ENCODE results near the gene ABCB10. TPM values are rescaled to one million over a fixed set of nuclear protein-coding genes. Genes with fewer than 3 reads are reported as not detected.

The ABCB10 gene
- total and polyA plus RNA-seq, 4 donors = 6.2 to 190 (median 11.5) TPM

- no peak for DNase-seq (ENCODE audit: low spot score)
- TF ChIP-seq EGR1 (IDR thresholded peaks at IDR 0.05; ENCODE audit: low read depth in 2 of 2) (no peak), FOXA1 (IDR thresholded peaks at IDR 0.05) (no peak), ATF3 (IDR thresholded peaks at IDR 0.05) (no peak), HNF4A (conservative IDR thresholded peaks at IDR 0.05) (no peak), RAD21 (IDR thresholded peaks at IDR 0.05) (no peak), HNF4G (IDR thresholded peaks at IDR 0.05) (no peak), REST (IDR thresholded peaks at IDR 0.05) (no peak), JUND (IDR thresholded peaks at IDR 0.05) (no peak), RXRA (IDR thresholded peaks at IDR 0.05) (no peak), TAF1 (conservative IDR thresholded peaks at IDR 0.05) (no peak), SP1 (IDR thresholded peaks at IDR 0.05) (no peak), NR2F2 (IDR thresholded peaks at IDR 0.05) (no peak), MAX (IDR thresholded peaks at IDR 0.05) (no peak), GABPA (IDR thresholded peaks at IDR 0.05 in 1 of 2, conservative IDR thresholded peaks at IDR 0.05 in 1 of 2) (no peak), FOXA2 (IDR thresholded peaks at IDR 0.05) (no peak), ZBTB33 (IDR thresholded peaks at IDR 0.05) (no peak), YY1 (IDR thresholded peaks at IDR 0.05) (no peak)
- no peaks in the 10 kb centered on the region for H3K27me3 ChIP-seq (ENCODE audit: control insufficient read depth in 4 of 4, insufficient read depth in 4 of 4, low read length in 3 of 4)
- peaks cover 18 to 63% (median 33%) of the 10 kb centered on the region in 4 donors for H3K36me3 ChIP-seq (ENCODE audit: control insufficient read depth in 4 of 4, insufficient read depth in 3 of 4, low read depth in 1 of 4, low read length in 3 of 4)
- H3K4me1 ChIP-seq (ENCODE audit: control insufficient read depth in 4 of 4, insufficient read depth in 4 of 4, low read length in 3 of 4) = no peaks in the 10 kb centered on the region
- no peak overlapping the region for H3K4me3 ChIP-seq (ENCODE audit: low read depth in 1 of 3, low read length in 3 of 3)
- H3K27ac ChIP-seq (ENCODE audit: low read depth in 1 of 2, low read length in 2 of 2) = no peak overlapping the region
- WGBS = 99% methylated on average over 1 of the region's 1 CpG
- no peak overlapping the region for H3K9ac ChIP-seq (ENCODE audit: low read depth in 1 of 2, low read length in 2 of 2)
- H3K9me3 ChIP-seq (ENCODE audit: control insufficient read depth in 4 of 4, low read length in 3 of 4) = no peaks in the 10 kb centered on the region
These were observed 31.8 kb downstream of the ABCB10 start for GRCh38 chr1:229526695-229527094.

- Histone ChIP-seq H3K9me3 (ENCODE audit: control insufficient read depth in 4 of 4, low read length in 3 of 4) (no peaks in the 10 kb centered on the region), H3K27me3 (ENCODE audit: control insufficient read depth in 4 of 4, insufficient read depth in 4 of 4, low read length in 3 of 4) (no peaks in the 10 kb centered on the region), H3K27ac (ENCODE audit: low read depth in 1 of 2, low read length in 2 of 2) (no peak overlapping the region), H3K36me3 (ENCODE audit: control insufficient read depth in 4 of 4, insufficient read depth in 3 of 4, low read depth in 1 of 4, low read length in 3 of 4) (peaks cover 5 to 60% (median 24%) of the 10 kb centered on the region in 4 donors), H3K4me1 (ENCODE audit: control insufficient read depth in 4 of 4, insufficient read depth in 4 of 4, low read length in 3 of 4) (no peaks in the 10 kb centered on the region), H3K4me3 (ENCODE audit: low read depth in 1 of 3, low read length in 3 of 3) (no peak overlapping the region), H3K9ac (ENCODE audit: low read depth in 1 of 2, low read length in 2 of 2) (no peak overlapping the region)
- 88% methylated on average over 1 of the region's 1 CpG for WGBS
- no peak for DNase-seq (ENCODE audit: low spot score)
- no peak for TF ChIP-seq GABPA (IDR thresholded peaks at IDR 0.05 in 1 of 2, conservative IDR thresholded peaks at IDR 0.05 in 1 of 2)
- TF ChIP-seq YY1 (IDR thresholded peaks at IDR 0.05) = no peak
- no peak for TF ChIP-seq HNF4G (IDR thresholded peaks at IDR 0.05)
- TF ChIP-seq HNF4A (conservative IDR thresholded peaks at IDR 0.05) = no peak
- TF ChIP-seq JUND (IDR thresholded peaks at IDR 0.05) = no peak
- TF ChIP-seq RAD21 (IDR thresholded peaks at IDR 0.05) = no peak
- no peak for TF ChIP-seq FOXA1 (IDR thresholded peaks at IDR 0.05)
- TF ChIP-seq RXRA (IDR thresholded peaks at IDR 0.05) = no peak
- no peak for TF ChIP-seq NR2F2 (IDR thresholded peaks at IDR 0.05)
- no peak for TF ChIP-seq FOXA2 (IDR thresholded peaks at IDR 0.05)
- TF ChIP-seq CTCF (IDR thresholded peaks at IDR 0.05; ENCODE audit: low read depth, low read length, missing input control) = no peak
- TF ChIP-seq ZBTB33 (IDR thresholded peaks at IDR 0.05) = no peak
- TF ChIP-seq EGR1 (IDR thresholded peaks at IDR 0.05; ENCODE audit: low read depth in 2 of 2) = no peak
- TF ChIP-seq REST (IDR thresholded peaks at IDR 0.05) = no peak
These were observed 35.5 kb downstream of the ABCB10 start for GRCh38 chr1:229523052-229523451.
